H9 (cell line): ENCODE results near the gene TYSND1. TPM values are rescaled to one million over a fixed set of nuclear protein-coding genes. Genes with fewer than 3 reads are reported as not detected.

ENCODE experiments used
- DNase-seq: peaks from one replicate; pipeline ENCODE4 v3.0.0-alpha.2; 2017
- H2AFZ ChIP-seq: one replicate; pipeline ENCODE4 v1.6.1; 2013; ENCODE audit warnings: mild to moderate bottlenecking, low read length, control low read depth, moderate library complexity
- H2AK5ac ChIP-seq: 2 replicates; pipeline ENCODE4 v1.6.1; 2013; ENCODE audit warnings: low read length, control low read depth, mixed read lengths; ENCODE audit not compliant: insufficient read length
- H2BK120ac ChIP-seq: one replicate; pipeline ENCODE4 v1.6.1; 2013; ENCODE audit warnings: low read depth, mild to moderate bottlenecking, low read length, control low read depth, inconsistent platforms; ENCODE audit not compliant: poor library complexity, severe bottlenecking
- H2BK12ac ChIP-seq: 2 replicates; pipeline ENCODE4 v1.6.1; 2013; ENCODE audit warnings: low read length, control low read depth, mixed read lengths, low read depth; ENCODE audit not compliant: insufficient read length
- H2BK15ac ChIP-seq: 2 replicates; pipeline ENCODE4 v1.6.1; 2013; ENCODE audit warnings: low read depth, low read length, control low read depth
- H2BK20ac ChIP-seq: one replicate; pipeline ENCODE4 v1.6.1; 2013; ENCODE audit warnings: low read depth, mild to moderate bottlenecking, low read length, control low read depth, inconsistent platforms; ENCODE audit not compliant: poor library complexity, severe bottlenecking
- H2BK5ac ChIP-seq: 2 replicates; pipeline ENCODE4 v1.6.1; 2013; ENCODE audit warnings: low read length, control low read depth, mixed read lengths; ENCODE audit not compliant: insufficient read length
- H3K14ac ChIP-seq: 2 replicates; pipeline ENCODE4 v1.6.1; 2013; ENCODE audit warnings: low read length, control low read depth; ENCODE audit not compliant: insufficient read depth
- H3K18ac ChIP-seq: 2 replicates; pipeline ENCODE4 v1.6.1; 2013; ENCODE audit warnings: low read depth, mild to moderate bottlenecking, mixed read lengths, low read length, control low read depth; ENCODE audit not compliant: insufficient read length
- H3K23ac ChIP-seq: 2 replicates; pipeline ENCODE4 v1.6.1; 2013; ENCODE audit warnings: low read length, control low read depth, mixed read lengths, low read depth; ENCODE audit not compliant: insufficient read length
- H3K23me2 ChIP-seq: 2 replicates; pipeline ENCODE4 v1.6.1; 2013; ENCODE audit warnings: low read depth, mild to moderate bottlenecking, mixed read lengths, low read length, control low read depth; ENCODE audit not compliant: insufficient read length, poor library complexity, severe bottlenecking
- H3K27ac ChIP-seq: 2 replicates; pipeline ENCODE4 v1.5.1; 2013; ENCODE audit warnings: low read length, control low read depth, mixed read lengths, low read depth; ENCODE audit not compliant: insufficient read length
- H3K27me3 ChIP-seq: 2 replicates; pipeline ENCODE4 v1.6.1; 2013; ENCODE audit warnings: low read length, control low read depth, inconsistent platforms; ENCODE audit not compliant: insufficient read depth
- H3K4ac ChIP-seq: 2 replicates; pipeline ENCODE4 v1.6.1; 2013; ENCODE audit warnings: low read depth, mild to moderate bottlenecking, control low read depth, inconsistent platforms, low read length, moderate library complexity
- H3K4me1 ChIP-seq: 2 replicates; pipeline ENCODE4 v1.6.1; 2013; ENCODE audit warnings: low read length, control low read depth, inconsistent platforms; ENCODE audit not compliant: insufficient read depth
- H3K4me2 ChIP-seq: 2 replicates; pipeline ENCODE4 v1.6.1; 2013; ENCODE audit warnings: low read length, control low read depth, mixed read lengths; ENCODE audit not compliant: insufficient read length, insufficient read depth
- H3K56ac ChIP-seq: 2 replicates; pipeline ENCODE4 v1.6.1; 2013; ENCODE audit warnings: low read depth, mild to moderate bottlenecking, mixed read lengths, low read length, control low read depth; ENCODE audit not compliant: insufficient read length
- H3K79me1 ChIP-seq: 2 replicates; pipeline ENCODE4 v1.6.1; 2013; ENCODE audit warnings: low read depth, mild to moderate bottlenecking, moderate library complexity, low read length, control low read depth, inconsistent platforms; ENCODE audit not compliant: insufficient read depth, poor library complexity, severe bottlenecking
- H3K79me2 ChIP-seq: 2 replicates; pipeline ENCODE4 v1.6.1; 2013; ENCODE audit warnings: low read length, control low read depth, inconsistent platforms; ENCODE audit not compliant: insufficient read depth
- H3K9ac ChIP-seq: 2 replicates; pipeline ENCODE4 v1.6.1; 2013; ENCODE audit warnings: low read length, control low read depth, mixed read lengths; ENCODE audit not compliant: insufficient read length; ENCODE audit errors: extremely low read depth
- H3K9me3 ChIP-seq: one replicate; pipeline ENCODE4 v1.6.1; 2013; ENCODE audit warnings: low read depth, low read length, inconsistent platforms; ENCODE audit not compliant: control insufficient read depth
- H3T11ph ChIP-seq: one replicate; pipeline ENCODE4 v1.6.1; 2013; ENCODE audit warnings: mild to moderate bottlenecking, low read length, control low read depth, inconsistent platforms
- H4K20me1 ChIP-seq: one replicate; pipeline ENCODE4 v1.6.1; 2013; ENCODE audit not compliant: control insufficient read depth, insufficient read length, insufficient read depth
- H4K5ac ChIP-seq: 2 replicates; pipeline ENCODE4 v1.6.1; 2013; ENCODE audit warnings: low read depth, mild to moderate bottlenecking, mixed read lengths, low read length, control low read depth; ENCODE audit not compliant: insufficient read length
- H4K8ac ChIP-seq: replicated peaks from 2 replicates; pipeline ENCODE4 v1.6.1; 2013; ENCODE audit warnings: low read length, control low read depth, mixed read lengths, low read depth; ENCODE audit not compliant: insufficient read length
- H4K91ac ChIP-seq: 2 replicates; pipeline ENCODE4 v1.6.1; 2013; ENCODE audit warnings: low read depth, mild to moderate bottlenecking, moderate library complexity, mixed read lengths, low read length, control low read depth; ENCODE audit not compliant: insufficient read length
- H3K27ac Mint-ChIP-seq, 3 experiments: 2 replicates in 2 of 3; 3 replicates in 1 of 3; pipeline ENCODE4 v1.8.0; 2020 to 2021; ENCODE audit warnings: mixed read lengths in 3 of 3, mild to moderate bottlenecking in 1 of 3, moderate library complexity in 1 of 3
- H3K27me3 Mint-ChIP-seq: 2 replicates; pipeline ENCODE4 v1.8.0; 2021; ENCODE audit warnings: low read depth, mild to moderate bottlenecking, moderate library complexity, mixed read lengths
- H3K36me3 Mint-ChIP-seq, 3 experiments: 2 replicates in 2 of 3; 3 replicates in 1 of 3; pipeline ENCODE4 v1.8.0; 2020 to 2021; ENCODE audit warnings: low read depth in 3 of 3, mixed read lengths in 3 of 3; ENCODE audit not compliant: insufficient read depth in 1 of 3
- H3K4me1 Mint-ChIP-seq, 2 experiments: 2 replicates each; pipeline ENCODE4 v1.8.0; 2020; ENCODE audit warnings: mixed read lengths in 2 of 2
- H3K4me3 Mint-ChIP-seq, 2 experiments: 2 replicates in 1 of 2; 3 replicates in 1 of 2; pipeline ENCODE4 v1.8.0; 2020 to 2021; ENCODE audit warnings: mild to moderate bottlenecking in 2 of 2, mixed read lengths in 2 of 2, moderate library complexity in 1 of 2
- H3K9me3 Mint-ChIP-seq, 2 experiments: 2 replicates in 1 of 2; 3 replicates in 1 of 2; pipeline ENCODE4 v1.8.0; 2020; ENCODE audit warnings: mild to moderate bottlenecking in 2 of 2, mixed read lengths in 2 of 2, moderate library complexity in 1 of 2
- CTCF ChIP-seq: fragments of 200-600 bp; sonication (generic); conservative IDR thresholded peaks from 3 replicates; pipeline ENCODE4 v1.8.0; 2021; ENCODE audit warnings: antibody characterized with exemption, mild to moderate bottlenecking
- WGBS: extraction: QIAGEN DNeasy Blood & Tissue Kit; methylation state at CpG from one replicate; pipeline ENCODE4 v1.1.7; 2013; ENCODE audit warnings: missing lambda C conversion rate, low lambda C conversion rate, mixed read lengths; ENCODE audit not compliant: insufficient read length; ENCODE audit errors: extremely low coverage; 5-methylcytosine and 5-hydroxymethylcytosine counted together
- total RNA-seq: library from RNA; stranded (reverse); gene quantifications from 2 replicates; pipeline ENCODE4 v1.2.1, GENCODE V29; 2021

The TYSND1 gene
- total RNA-seq, 1 experiment from 2014 or later: 12.8 TPM

DNA sequence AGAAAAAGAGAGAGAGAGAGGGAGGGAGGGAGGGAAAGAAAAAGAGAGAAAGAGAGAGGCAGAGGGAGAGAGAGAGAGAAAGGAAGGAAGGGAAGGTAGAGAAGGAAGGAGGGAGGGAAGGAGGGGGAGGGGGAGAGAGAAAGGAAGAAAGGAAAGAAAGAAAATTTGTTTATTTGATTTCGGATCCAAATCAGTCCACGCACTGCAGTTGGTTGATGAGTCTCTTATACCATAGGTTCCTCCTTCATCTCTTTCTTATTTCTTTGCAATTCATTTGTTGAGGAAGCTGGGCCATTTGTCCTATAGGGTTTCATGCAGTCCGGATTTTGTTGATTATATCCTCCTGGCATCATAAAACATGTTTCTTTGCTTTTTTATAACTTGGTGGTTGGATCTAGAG, 48.2 kb downstream of the TYSND1 start:
- Histone ChIP-seq H3K27ac (no peak overlapping the region), H3K23ac (no peak overlapping the region), H3K79me1 (no peaks in the 10 kb centered on the region), H4K91ac (no peak overlapping the region), H3K23me2 (no peaks in the 10 kb centered on the region), H3K9me3 (no peaks in the 10 kb centered on the region), H4K8ac (no peak overlapping the region), H3K4me2 (no peak overlapping the region), H3K4ac (no peak overlapping the region), H2BK12ac (no peak overlapping the region), H2BK5ac (no peak overlapping the region), H3K4me1 (no peaks in the 10 kb centered on the region), H2BK15ac (no peak overlapping the region), H3K18ac (no peak overlapping the region), H2AFZ (no peak overlapping the region), H2AK5ac (no peak overlapping the region), H2BK20ac (no peak overlapping the region), H3K9ac (no peak overlapping the region), H3K27me3 (no peaks in the 10 kb centered on the region), H3K14ac (no peak overlapping the region), H4K20me1 (no peaks in the 10 kb centered on the region), H4K5ac (no peak overlapping the region), H3T11ph (no peak overlapping the region), H3K79me2 (no peaks in the 10 kb centered on the region), H2BK120ac (no peak overlapping the region), H3K56ac (no peak overlapping the region)
- H3K27ac Mint-ChIP-seq: no peak overlapping the region
- H3K4me3 Mint-ChIP-seq: no peak overlapping the region
- peaks cover 4 to 41% (median 9%) of the 10 kb centered on the region in 3 experiments; a peak in 5 of 7 replicates for H3K36me3 Mint-ChIP-seq
- DNase-seq: no peak
- H3K27me3 Mint-ChIP-seq: peaks cover under 1% of the 10 kb centered on the region; the same call in 1 of the 2 replicates
- TF ChIP-seq CTCF: no peak
- WGBS: no CpG with 5 or more reads among the region's 3 CpGs
- peaks cover 0 to 3% of the 10 kb centered on the region in 2 experiments; a peak in 1 of 4 replicates for H3K4me1 Mint-ChIP-seq
- H3K9me3 Mint-ChIP-seq: no peaks in the 10 kb centered on the region
